ENCODE data around the gene ATG2B.

Gene ATG2B

GRCh38 chr14:96309133-96309895 is 53.8 kb downstream of the ATG2B start:
- no peak for DNase-seq

DNA sequence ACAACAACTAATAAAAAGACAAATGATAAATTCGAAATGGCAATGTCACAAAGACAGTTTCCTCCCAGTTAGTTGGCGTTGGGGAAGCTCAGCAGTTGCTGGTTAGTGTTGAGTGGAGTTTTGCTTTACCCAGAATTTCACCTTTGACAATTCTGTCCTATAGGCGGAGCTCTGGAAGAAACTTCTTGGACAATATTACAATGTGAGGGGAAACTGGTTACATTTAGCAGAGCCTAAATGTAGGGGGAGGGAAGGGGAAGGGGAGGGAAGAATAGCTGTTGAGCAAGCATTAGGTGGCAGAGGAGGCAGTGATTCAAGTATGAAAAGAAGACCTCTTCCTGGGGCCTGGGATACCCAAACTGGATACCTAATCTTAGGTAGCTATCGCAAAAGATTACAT is 55.7 kb downstream of the ATG2B start:
- no peak for DNase-seq

DNA sequence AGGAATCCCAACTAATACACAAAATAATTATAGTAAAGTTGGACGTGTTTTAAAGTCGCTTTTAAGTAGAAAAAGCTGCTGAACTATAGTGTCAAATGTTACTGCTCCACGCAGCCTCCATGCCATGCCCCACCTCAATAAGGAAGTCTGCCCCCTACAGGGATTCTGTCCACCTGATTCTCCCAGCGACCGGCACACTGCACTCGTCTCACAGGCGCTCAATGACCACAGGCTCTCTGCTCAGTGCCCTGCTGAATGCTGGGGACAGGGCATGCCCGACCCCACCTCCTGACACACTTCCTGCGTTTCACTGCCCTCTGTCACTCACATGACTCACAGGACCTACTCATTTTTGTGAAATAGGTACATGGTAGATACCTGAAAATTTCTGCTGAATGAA is 58.2 kb downstream of the ATG2B start:
- DNase-seq = no peak

GRCh38 chr14:96303981-96304380 is 59.2 kb downstream of the ATG2B start:
- DNase-seq = no peak

DNA sequence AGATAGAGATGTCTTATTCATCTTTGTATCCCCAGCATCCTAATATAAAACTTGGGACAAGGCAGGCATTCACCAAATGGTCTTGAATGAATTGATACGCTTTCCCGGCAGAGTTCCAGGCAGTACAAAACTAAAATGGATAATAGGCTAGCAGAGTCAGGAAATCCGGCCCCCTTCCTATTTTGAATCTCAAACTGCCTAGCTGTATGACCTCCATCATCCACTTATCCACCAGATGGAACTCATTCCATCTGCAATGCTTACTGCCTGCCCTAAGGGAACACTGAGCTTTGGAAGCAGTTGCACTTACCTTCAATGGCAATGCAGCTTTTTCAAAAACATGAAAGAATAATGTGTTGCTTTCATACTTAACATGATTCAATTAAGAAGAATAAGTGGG is 63.7 kb downstream of the ATG2B start:
- no peak for DNase-seq

DNA sequence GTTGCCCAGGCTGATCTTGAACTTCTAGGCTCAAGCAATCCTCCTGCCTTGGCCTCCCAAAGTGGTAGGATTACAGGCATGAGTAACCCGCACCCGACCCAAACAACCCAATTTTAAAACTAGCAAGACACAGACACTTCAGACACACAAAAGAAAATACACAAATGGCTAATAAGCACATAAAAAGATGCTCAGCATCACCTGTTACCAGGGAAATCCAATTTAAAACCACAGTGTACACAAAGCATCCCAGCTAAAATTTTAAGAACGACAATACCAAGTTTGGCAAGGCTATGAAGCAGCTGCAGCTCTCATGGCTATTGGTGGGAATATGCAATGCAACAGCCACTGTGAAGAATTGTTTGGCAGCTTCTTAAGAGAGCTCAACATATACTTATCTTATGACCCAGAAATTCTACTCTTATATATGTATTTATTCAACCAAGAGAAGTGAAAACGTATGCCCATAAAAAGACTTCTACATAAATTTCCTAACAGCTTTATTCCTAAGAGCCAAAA is 65.1 kb downstream of the ATG2B start:
- DNase-seq = no peak

DNA sequence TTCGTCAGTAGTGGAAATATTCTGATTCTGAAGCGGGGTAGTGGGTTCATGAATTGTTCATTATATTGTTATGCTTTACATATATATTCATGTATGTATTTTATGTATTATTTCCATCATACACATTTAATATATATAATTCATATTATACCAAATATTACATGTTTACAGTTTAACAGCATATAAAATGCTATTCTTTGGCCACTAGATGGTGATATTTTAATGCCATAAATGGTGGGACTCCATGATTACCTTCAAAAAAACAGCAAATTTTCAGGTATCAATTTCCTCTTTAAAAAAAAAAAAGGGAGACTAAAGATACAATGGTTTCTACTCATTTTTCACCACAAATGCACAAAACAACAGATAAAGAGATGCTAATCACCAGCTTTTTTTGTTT is 66.1 kb downstream of the ATG2B start:
- DNase-seq = peak in 1 of 2 experiments; percentile 27

DNA sequence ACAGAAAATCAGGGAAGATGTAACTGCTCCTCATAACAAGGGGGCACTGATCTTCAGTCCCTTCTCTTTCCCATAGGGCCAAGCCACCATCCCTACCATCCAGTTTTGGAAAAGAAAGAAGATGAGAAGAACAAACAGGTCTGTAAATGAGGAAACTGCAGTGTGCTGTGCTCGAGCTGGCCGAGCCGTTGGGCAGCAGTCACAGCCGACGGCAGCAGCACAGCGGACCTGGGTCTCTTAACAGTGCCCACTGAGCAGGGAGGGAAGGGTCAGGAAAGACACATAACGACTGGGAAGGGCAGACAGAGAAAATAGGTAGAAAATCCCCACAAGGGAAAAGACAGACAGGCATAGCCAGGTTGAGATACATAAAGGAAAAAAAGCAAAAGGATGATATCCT is 68.9 kb downstream of the ATG2B start:
- no peak for DNase-seq

GRCh38 chr14:96287856-96288255 is 75.3 kb downstream of the ATG2B start:
- DNase-seq = no peak

- DNase-seq = no peak
Measured at GRCh38 chr14:96286251-96286650, 76.9 kb downstream of the ATG2B start.

GRCh38 chr14:96285667-96286066 is 77.5 kb downstream of the ATG2B start:
- no peak for DNase-seq

- no peak for DNase-seq
Measured at GRCh38 chr14:96284430-96284829, 78.7 kb downstream of the ATG2B start.

- no peak for DNase-seq
Measured at GRCh38 chr14:96284008-96284407, 79.1 kb downstream of the ATG2B start.

- DNase-seq = no peak
Measured at GRCh38 chr14:96281486-96281885, 81.7 kb downstream of the ATG2B start.

- no peak for DNase-seq
Measured at GRCh38 chr14:96280104-96280503, 83.0 kb downstream of the ATG2B start.

DNA sequence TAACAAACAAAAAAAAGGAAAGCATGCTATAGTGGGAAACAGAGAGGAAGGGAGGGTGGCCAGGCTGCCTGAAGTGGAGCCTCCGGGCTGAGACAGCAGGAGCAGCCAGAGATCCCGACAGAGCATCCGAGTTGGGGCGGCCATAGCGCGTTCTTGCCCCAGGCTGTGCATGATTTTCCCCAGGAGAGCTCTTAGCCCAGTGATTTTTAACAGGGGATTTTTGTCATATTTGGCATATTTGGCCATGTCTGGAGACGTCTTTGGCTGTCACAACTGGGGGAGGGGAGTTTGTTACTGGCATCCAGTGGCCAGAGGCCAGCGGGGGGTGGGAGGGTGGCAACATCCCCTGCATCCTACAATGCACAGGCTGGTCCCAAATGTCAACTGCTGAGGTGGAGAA is 83.6 kb downstream of the ATG2B start:
- no peak for DNase-seq

GRCh38 chr14:96277890-96278289 is 85.3 kb downstream of the ATG2B start:
- no peak for DNase-seq

GRCh38 chr14:96275177-96276112 is 87.7 kb downstream of the ATG2B start:
- peak in 1 of 2 experiments; percentile 24 for DNase-seq

DNA sequence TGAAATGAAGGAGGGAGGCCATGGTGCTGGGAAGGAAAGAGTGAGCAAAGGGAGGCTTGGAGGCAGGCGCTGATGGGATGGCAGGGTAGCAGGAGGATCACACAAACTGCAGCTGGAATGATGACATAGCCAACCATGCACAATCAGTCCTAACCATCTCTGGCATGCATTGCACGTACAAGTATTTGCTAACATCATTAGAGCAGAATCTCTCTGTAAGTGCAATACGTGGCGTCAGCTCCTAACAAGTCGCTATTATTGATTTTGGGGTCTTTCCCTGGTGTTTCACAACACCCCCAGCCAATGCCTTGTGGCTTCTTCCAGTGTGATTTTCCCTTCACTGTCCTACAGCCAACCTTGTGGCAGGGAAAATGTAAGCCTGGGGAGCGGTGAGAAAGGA is 88.6 kb downstream of the ATG2B start:
- DNase-seq = no peak

DNA sequence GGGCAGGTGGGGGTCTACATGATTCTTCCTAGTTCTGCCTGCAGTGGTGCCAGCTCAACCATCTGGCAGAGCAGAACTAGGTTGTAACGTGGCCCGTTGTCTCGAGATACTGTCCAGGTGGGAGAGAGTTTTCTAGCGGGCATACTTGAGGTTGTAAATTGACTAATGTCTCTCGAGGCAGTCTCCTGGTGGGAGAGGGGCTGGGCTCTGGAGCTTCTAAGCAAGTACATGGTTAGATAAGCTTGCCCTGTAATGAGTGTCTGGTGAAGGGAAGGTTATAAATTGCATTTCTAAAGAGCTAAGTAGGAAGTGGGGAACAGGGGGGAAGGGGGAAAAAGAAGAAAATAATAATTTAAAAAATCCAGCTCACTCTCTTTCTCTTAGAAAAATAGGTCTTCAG is 89.0 kb downstream of the ATG2B start:
- no peak for DNase-seq

GRCh38 chr14:96273629-96274028 is 89.5 kb downstream of the ATG2B start:
- no peak for DNase-seq

DNA sequence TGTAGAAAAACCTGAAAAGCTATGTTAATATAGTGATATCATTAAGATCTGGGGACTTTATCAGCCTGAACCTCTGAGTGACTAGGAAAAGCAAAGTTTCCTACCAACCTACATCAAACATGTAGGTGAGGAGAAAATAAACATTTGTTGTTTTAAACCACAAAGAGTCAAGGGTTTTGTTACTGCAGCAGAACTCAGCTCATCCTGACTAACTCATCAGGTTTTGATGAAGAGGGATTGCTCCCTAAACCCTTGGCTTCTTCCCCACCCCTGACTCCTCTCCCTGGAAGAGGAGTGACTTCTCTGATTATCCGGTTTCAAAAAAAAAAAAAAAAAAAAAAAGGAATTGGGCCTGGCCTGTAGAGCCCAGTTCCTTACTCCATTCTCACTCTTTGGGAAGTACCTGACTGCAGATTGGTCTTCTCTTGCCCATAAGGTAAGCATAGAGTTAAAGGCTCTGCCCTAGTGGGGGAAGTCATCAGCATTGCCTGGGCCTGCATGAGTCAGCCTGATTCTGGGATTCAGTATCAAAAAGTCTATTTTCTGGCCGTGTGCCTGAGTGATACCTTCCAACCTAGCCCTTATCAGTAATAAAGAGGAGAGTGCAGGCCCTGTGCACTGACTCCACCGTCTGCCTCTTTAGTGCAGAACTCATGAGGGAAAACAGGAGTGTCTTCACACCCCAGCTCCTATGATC is 90.2 kb downstream of the ATG2B start:
- DNase-seq = no peak

- no peak for DNase-seq
Measured at GRCh38 chr14:96271421-96271762, 91.7 kb downstream of the ATG2B start.

Measured in SW 1271 (cell line).